Vagina (tissue), 2 donors: Measurements from ENCODE around the gene CTAGE4.

ENCODE experiments used
- CTCF ChIP-seq, 3 experiments: fragments of 450-650 bp in 2 of 3; fragments of 200-600 bp in 1 of 3; sonication (generic) in 1 of 3; IDR thresholded peaks; one replicate each; pipeline ENCODE4 v1.5.1; 2017 to 2019; ENCODE audit warnings: antibody characterized with exemption in 3 of 3, mild to moderate bottlenecking in 2 of 3, moderate library complexity in 2 of 3
- POLR2A ChIP-seq, 2 donors: fragments of 450-650 bp; IDR thresholded peaks; one replicate each; pipeline ENCODE4 v1.6.1; 2017; ENCODE audit warnings: antibody characterized with exemption in 2 of 2, mild to moderate bottlenecking in 2 of 2, moderate library complexity in 2 of 2

- TF ChIP-seq CTCF (IDR thresholded peaks at IDR 0.05) (no peak), POLR2A (IDR thresholded peaks at IDR 0.05) (no peak)
Observed at GRCh38 chr7:144158861-144159260, 24.4 kb upstream of the CTAGE4 start.
